A172 (cell line): Measurements from ENCODE around the gene SYT11. TPM values are rescaled to one million over a fixed set of nuclear protein-coding genes. Genes with fewer than 3 reads are reported as not detected.

ENCODE experiments used
- DNase-seq: peaks from one replicate; pipeline ENCODE4 v3.0.0-alpha.2; 2015; ENCODE audit warnings: low spot score
- total RNA-seq: library from RNA; depleted of rRNA; stranded (reverse); fragments of >200 nt; shearing (Covaris generic); gene quantifications from 2 replicates; pipeline ENCODE4 v1.2.3, GENCODE V29; 2014; rRNA removed

SYT11 gene
- total RNA-seq, 1 experiment from 2014 or later: 64.5 TPM

DNA sequence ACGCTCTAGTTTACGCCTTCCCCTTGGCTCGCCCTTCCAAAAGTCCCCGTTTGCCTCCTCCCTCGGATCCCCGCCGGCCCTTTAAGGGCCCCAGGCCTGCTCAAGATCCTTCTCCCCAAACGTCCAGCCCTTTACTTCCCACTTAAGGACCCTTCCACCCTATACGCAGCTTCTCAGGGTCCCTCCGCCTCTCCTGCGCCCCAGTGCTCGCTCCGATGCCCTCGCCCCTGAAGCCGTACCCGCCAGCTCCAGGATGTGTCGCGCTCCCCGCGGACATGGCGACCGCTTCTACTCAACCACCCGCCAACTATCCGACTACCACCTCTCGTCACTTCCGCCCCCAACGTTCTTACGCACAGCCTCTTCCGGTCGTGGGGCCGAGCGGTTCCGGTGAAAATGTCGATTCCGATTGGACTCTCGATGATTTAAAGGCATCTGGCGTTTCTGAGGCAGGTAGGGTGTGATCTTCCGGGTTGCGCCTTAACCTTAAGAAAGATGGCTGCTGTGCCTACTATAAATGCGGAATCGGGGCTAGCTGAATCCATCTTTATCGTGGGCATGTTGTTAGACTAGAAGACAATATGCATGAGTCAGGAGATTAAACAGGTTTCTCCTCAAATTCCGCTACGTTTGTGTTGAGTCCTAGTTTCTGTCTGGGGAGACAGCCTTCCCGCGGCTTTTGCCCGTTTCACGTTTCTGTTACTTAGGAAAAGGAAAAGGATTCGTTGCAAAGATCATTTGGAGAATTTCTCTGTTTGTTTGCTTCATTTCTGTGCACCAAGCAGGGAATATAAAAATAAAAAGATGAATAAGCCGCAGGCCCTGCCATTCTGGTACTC, 74.9 kb downstream of the SYT11 start, which contains the start of gene KHDC4:
KHDC4 (minus strand) TSS at position 317 of the 839 bp plus-strand sequence; CDS start at position 277, 40 bp downstream.
- DNase-seq: peak; percentile 100

Other genes with a start within 250 kb of the SYT11 start
- gene MSTO1, start 249.3 kb upstream of the SYT11 start, total RNA-seq: 34.3 and 42.7 TPM in 2 replicates
- gene YY1AP1, start 170.8 kb upstream of the SYT11 start, total RNA-seq: 48.2 and 64.7 TPM in 2 replicates
- gene DAP3, start 170.5 kb upstream of the SYT11 start, total RNA-seq: 117 and 160 TPM in 2 replicates
- gene GON4L, start 2.4 kb upstream of the SYT11 start, total RNA-seq: 26.9 and 29.6 TPM in 2 replicates
- 65.1 and 81.9 TPM in 2 replicates for gene RIT1, start 51.8 kb downstream of the SYT11 start, total RNA-seq
- 52.3 and 53.9 TPM in 2 replicates for gene KHDC4, start 74.8 kb downstream of the SYT11 start, total RNA-seq
- not detected in 2 replicates for gene RXFP4, start 82.1 kb downstream of the SYT11 start, total RNA-seq
- 153 and 155 TPM in 2 replicates for gene ARHGEF2, start 119.0 kb downstream of the SYT11 start, total RNA-seq
- 573 and 778 TPM in 2 replicates for gene SSR2, start 161.4 kb downstream of the SYT11 start, total RNA-seq
- gene UBQLN4, start 194.2 kb downstream of the SYT11 start, total RNA-seq: 35.9 and 37.1 TPM in 2 replicates
- 179 TPM in 2 replicates for gene LAMTOR2, start 195.2 kb downstream of the SYT11 start, total RNA-seq
- 0.12 TPM in 1 of 2 replicates, not detected in the other for gene RAB25, start 201.6 kb downstream of the SYT11 start, total RNA-seq
- 11.2 and 12.5 TPM in 2 replicates for gene MEX3A, start 222.9 kb downstream of the SYT11 start, total RNA-seq